HG03064 (cell line): ENCODE measurements around the gene FBXL4.

Experiments
- ATAC-seq: cut with Tn5 transposase; IDR thresholded peaks from one replicate; pipeline ENCODE4 v1.9.1; 2021; ENCODE audit warnings: low read depth; ENCODE audit not compliant: unreplicated experiment

The FBXL4 gene

DNA sequence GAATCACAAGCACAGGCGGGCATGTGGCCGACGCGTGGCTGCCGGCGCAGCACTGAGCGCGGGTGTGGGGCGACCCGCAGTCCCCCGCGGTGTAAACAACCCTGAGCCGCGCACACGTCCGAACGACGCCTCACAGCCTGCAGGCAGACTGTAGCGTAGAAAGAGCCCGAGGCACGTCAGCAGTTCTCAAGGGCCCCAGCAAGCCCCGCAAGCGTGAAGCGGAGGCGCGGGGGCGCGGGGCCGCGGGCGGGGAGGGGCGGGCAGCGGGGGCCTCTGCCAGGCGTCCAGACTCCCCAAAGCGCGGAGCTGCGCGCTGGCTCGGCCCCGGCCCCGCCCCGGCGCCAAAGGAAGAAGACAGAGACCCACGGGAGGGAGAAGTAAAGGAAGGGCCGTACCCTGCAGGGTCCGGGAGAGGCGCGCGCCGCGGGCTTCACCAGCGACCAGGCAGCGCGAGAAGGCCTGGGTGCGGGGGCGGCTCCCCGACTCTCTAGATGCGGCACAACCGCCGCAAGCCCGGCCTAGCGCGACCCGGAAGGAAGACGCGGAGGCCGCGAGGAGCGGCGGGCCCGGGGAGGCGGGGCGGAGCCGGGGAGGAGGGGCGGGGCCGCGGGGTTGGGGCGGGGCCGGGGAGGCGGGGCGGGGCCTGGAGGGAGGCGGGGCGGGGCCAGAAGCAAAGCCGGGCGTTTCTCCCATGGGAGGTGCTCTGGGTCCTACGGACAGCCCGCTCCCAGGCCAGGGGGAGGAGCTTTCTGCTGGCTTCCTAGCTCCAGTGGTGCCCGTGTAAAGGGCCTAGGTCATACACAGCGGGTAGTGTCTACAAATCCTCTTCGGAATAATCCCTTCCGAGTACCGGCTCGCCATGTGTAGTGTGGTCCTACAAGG lies at the start of gene FBXL4:
FBXL4 (minus strand) TSS at position 536 of the 882 bp plus-strand sequence. CDS start 20,958 bp downstream, outside the sequence.
- peak; percentile 79 for ATAC-seq

DNA sequence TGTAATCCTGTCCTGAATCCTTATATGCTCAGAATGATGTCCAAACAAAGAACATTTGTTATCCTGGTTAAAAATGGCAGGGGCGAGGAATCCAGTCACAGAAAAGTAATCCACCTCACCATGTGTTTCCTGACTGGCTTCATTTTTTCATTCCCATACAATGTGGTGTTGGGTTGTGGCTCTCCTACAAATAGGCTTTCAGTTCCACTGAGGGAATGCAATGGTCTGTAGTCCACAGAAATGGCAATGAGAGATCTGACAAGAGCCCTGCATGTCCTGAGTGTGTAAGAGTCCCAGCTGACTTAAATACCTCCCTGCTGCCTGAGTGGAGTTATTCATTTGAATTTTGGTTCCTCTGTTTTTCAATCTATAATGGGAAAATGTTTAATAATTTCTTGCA lies 47.4 kb upstream of the FBXL4 start:
- ATAC-seq: no peak

DNA sequence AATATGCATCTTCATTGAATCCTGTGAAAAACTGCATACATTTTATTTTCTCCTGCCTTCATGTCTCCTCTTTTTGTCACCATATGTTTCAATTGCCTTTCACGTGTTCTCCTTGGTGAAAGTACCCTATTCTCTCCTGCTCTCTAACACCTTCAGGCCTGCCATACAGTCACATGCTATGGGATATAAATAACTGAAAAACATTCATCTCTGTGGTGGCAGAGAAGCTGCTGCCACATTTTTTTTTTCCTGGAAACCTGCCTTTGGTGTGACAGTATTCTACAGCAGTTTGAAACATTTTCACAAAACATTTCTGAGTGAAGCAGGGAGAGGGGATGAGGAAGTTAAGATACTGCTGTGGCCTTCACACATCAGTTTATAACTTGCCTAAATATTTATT lies 44.8 kb upstream of the FBXL4 start:
- ATAC-seq: no peak

DNA sequence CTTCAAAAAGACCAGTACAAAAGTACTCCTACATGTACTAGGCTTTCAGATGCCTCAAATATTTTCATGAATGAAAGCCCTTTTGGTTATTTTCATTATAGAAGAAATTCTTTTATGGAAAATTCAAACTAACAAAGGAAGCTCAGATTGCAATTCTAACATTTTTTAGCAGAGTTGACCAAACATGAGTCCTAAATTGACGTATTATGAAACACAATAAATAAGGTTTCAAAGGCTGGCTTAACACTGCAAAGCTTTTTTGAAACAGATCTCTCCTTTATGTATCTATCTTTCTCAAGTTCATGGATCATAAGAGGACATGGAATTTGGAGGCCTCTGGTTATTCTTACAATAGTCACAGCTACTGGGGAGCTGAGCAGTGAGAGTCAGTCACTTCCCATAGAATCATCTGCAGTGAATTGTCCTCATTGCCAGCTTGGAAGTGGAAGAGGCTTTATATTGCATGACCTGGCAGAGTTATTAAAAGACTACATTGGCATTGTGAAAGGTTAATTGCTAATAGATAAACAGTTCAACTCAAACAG lies 38.4 kb upstream of the FBXL4 start:
- ATAC-seq: no peak

DNA sequence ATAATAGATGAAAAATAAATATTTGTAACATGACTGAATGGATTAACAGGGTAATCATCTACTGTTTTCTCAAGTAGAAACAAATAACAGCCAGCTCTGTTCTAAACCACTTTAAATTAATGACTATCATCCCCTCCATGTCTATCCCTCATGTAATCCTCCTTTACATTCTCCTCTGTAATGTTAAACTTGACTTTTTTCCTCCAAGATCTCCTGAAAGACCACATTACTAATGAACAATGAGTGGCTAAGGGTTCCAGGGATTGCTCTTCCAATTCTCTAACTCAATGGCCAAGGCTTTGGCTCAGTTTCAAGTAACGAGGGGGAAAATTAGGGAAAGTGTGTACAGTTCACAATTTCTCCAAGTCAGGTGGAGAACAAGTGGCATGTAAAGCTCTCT lies 37.6 kb upstream of the FBXL4 start:
- ATAC-seq: no peak

DNA sequence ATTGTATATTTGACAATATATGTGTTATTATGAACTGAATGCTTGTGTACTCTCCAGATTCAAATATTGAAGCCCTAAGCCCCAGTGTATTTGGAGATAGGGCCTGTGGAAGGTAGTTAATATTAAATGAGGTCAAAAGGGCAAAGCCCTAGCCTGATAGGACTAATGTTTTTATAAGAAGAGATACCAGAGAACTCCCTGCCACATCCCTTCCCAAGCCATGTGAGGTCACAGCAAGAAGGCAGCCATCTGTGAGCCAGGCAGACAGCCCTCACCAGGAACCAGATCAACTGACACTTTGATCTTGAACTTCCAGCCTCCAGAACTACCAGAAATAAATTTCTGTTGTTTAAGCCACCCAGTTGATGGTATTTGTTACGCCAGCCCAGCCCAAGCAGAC lies 36.4 kb upstream of the FBXL4 start:
- no peak for ATAC-seq

DNA sequence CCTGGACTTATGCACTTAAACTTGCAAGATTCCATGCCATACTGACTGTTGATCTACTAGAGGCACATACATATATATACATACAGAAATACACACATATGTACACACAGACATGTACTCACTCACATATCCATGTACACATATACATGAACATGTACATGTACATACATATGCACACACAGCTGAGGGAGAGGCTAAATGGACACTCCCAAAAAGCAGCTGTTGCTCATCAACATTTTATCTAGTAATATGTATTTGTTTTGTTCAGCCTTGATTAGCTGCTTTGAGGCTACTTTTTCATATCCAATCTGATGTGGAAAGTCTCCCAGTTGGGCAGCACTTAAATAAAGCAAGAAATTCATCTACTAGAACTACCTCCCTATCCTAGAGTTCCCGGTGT lies 33.7 kb upstream of the FBXL4 start:
- ATAC-seq: no peak

DNA sequence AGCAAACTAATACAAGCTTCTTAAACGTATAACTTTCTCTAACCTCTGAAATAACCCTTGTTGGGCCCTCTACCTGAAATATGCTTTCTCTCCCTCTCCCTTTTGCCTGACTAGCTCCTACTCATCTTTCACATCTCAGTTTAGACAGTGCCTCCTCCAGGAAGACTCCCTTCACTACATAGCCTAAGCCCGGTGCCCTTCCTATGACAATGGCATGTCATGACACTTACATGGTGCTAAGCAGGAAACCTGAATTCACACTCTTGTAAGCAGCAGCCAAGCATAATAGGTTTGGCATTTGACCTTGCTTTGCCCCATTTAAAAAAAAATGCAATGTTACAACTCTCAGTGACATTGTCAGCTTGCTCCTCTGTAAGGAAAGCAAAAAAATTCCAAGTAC lies 33.1 kb upstream of the FBXL4 start:
- ATAC-seq: no peak

DNA sequence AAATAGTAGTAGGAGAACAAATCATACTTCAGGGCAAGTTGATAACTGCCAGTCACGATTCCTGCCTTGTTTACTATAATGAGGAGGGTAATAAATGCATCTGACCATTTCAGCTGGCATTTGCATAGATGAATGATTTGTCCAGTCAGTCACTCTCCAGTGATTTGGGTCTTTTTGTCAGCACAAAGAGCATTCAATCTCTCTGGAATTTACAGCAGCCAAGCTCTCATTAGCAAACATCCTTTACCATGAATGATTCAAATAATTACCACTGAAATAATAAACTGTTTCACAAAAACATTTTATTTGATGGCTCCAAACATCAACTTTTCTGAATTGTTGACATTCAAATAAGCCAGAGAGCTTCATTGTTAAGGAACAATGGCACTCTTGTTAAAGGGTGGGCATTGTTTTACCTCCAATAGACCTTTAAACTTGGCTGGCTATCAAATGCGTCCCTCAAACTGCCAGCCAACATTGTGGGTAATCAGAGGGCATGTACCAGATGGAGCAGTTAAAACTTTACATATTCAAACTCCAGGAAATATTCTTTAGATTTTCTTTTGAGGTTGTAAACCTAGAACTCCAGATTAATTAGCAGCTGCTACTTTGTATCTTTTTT lies 30.0 kb upstream of the FBXL4 start:
- ATAC-seq: no peak

DNA sequence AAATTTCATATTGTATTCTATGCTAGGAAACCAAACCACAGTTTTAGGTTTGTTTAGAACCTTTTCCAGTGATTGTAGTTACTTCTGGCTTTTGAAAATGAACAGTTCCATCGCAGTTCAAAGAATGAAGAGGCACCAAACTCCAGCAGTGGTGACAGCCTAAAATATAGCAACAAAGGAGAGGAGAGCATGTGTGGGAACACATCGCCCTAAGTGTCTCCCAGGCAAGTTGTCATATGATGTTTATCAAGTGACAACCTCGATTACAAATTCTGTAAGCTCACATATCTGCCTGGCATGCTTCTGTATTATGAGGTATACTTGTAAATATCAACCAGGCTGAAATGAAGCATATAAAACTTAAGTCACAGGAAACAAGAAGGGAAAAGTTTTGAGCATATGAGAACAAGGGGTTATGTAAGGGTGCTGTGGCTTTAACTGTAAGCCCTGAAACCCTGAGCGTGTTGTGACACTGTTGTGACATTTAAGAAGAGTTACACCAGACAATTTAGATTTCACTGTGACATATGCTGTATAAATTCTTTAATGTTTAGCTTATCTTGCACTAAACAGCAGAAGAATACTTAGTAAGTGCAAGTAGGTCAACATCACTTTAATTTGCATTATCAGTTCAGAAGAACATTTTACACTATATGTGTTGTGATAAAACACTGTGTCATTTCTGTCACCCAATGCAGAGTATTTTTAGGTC lies 29.1 kb upstream of the FBXL4 start:
- no peak for ATAC-seq

DNA sequence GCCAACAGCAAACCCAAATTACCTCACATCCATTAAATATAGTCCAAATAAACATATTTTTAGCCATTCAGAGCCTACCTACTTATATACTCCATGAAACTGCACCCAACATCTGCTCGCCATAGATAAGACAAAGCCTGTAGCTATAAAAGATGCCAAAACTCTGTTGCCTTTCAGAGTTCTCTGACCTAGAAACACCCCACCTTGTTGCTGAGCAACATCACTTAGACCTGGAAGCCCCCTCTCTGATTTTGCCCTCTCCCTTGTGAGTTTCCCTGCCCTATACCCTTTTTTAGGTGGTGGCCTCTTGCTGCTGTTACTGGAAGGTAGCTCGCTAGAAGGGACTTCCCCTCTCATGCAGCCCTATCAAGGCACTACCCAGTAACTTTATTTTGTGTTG lies 27.7 kb upstream of the FBXL4 start:
- ATAC-seq: no peak

DNA sequence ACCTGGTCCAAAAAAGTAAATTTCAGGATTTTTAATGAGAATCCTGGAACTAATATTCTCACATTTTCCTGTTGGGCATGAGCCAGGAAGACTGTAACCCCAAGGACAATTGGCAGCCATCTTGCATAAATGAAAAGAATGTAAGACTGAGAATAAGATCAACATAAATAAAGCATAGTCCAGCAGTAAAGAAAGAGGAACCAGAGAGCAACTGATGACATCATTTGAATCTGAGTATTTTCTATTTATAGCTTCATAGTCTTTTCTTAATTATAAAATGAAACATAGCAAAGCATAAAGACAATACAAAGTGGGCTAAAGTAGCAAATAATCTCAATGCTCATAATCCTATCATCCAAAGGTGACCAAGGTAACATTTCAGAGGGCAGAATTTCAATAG lies 26.6 kb upstream of the FBXL4 start:
- no peak for ATAC-seq

DNA sequence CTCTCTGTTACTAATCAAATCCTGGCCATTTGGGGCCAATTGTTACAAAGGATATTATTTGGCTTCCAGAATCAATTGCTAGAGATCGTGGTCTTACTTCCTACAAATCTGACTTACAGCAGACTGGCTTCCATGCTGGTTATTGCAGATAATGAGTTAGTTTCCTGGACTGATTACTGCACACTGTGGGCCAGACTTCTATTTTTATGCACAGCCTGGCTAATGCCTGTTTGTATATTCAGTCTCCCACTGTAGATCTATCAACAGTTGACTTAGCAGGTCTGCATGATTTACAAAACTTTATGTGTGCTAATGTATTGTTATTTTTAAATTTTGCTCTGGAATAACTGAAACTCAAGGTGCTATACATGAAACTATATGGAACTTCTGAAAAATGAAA lies 25.8 kb upstream of the FBXL4 start:
- no peak for ATAC-seq

DNA sequence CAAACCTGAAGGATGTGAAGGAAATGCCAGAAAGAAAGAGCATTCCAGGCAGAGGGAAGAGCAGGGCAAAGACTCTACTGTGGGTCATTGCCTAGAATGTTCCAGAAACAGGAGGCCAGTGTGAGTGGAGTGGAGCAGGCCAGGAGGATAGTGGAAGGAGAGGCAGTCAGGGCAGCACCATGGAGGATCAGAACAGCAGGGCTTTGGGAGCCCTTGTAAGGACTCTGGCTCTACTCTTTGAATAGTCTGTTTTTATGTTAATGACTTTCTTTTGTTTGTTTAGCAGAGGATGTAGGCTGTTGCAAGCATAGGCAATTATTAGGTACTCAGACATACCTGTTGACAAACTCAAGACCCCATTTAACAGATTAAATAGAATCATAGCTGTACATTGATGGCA lies 23.6 kb upstream of the FBXL4 start:
- no peak for ATAC-seq

DNA sequence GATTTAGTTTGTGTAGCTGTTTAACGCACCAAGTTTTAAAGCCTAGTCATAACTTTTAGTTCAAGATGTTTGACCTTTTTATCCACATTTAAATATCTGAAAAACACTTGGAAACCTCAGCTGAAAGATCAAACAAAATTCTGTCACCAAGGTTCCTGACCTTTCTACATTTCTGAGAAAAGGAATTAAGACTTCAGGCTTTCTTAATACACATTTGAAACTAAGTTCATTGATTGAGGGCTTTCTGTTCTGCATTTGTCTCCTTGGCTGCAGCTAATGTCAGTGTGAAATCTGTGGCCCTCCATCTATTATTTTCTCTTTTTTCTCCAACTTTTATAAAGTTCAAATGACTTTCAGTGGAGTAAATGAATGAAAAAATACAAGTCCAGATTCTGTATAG lies 22.7 kb upstream of the FBXL4 start:
- no peak for ATAC-seq

DNA sequence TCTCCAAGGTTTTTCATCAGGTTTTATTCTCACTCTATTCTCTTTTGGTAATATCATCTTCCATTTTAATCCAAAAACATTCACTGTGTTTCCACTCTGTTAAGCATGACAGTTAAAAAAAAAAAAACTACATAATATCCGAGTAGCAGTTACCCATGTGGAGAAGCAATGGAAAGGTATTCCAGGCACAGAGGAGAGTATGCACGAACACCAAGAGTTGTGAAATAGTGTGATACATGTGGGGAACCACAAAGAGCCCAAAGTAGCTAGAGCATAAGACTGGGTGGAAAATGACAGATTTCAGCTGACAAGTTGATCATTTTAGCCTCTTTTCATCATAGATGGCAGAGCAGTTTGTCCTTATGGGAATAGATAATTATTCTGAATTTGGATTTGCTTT lies 19.9 kb upstream of the FBXL4 start:
- ATAC-seq: no peak

DNA sequence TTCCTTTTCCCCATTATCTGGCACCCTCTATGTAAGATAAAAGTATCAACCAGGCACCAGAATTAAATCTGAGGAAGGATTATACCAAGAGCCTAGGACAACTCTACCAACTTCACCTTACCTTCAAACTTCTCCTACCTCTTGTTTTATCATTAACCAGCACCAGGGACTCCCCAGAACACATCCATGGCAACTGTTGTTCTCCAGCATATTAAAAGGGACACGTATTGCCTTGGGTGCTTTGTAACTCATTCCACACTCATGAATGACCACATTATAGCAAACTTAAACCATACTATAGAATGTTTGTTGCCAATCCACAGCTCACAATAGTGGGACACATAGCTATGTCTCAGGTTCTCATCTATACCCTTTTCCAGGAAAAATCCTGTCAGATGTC lies 11.9 kb upstream of the FBXL4 start:
- ATAC-seq: no peak

DNA sequence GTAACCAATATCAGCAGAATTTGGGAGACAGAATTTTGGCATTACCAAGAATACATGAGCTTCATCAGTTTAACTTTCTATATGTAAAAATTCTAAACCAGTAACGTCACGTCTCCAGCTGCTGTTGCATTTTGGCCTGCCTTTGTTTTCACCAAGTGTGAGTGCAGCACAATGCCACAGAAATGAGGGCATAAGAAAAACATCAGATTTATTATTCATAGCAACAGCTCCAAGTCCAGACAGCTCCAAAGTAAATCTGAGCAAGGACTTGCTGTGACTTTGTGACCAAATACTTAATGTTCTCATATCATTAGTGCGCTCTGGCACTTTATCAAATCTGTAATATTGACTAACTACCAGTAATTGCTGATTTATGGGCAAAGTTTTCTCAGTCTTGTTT lies 11.0 kb upstream of the FBXL4 start:
- no peak for ATAC-seq

DNA sequence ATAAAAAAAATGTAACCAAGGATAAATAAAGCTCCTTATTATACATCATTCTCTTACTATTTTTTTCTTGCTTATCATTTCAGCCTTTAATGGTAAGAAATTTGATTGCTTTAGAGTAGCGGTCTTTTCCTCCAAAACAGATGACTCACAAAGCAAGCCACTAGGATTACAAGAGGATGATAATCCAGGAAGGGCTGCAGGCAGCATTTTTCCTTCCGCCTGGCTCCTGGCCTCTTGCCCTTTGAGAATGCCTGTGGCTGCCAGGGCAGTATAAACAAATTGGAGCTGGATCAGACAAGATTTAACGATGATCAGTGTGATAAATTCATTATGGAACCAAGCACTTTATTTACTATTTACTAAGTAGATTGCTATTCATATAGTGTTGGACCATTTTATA lies 9.7 kb upstream of the FBXL4 start:
- no peak for ATAC-seq

DNA sequence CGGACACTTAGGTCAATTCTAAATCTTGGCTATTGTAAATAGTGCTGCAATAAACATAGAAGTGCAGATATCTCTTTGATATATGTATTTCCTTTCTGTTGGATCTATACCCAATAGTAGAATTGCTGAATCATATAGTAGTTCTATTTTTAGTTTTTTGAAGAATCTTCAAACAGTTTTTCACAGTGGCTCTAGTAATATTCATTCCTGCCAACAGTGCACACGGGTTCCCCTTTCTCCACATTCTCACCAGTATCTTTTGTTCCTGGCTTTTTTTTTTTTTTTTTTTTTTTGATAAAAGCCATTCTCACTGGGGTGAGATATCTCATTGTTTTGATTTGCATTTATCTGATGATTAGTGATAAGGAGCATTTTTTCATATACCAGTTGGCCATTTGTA lies 1.8 kb upstream of the FBXL4 start:
- ATAC-seq: no peak

DNA sequence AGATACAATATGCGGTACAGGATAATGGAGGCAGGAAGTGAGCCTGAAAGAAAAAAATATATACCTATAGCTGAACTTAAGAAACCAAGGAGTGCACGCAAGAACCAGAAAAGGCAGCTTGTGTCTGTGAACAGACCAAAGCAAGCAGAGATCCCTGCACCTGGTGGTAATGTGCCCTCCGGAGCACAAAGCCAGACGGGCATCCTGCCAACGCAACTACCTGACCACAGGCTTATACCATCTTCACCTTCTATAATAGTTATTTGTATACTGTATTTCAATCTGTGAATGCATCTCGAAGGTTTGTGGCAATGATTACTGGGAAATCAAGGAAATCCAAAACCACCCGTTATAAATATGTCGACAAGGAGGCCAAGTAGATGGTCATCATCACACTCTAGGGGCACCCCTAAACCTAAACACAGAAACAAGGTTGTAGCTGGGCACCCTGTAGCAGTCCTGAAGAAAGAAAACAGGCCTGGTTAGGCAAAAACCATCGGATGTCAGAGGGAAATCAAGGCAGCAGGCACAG lies 801 bp downstream of the FBXL4 start:
- peak; percentile 27 for ATAC-seq
